ENCODE results near the gene HAP1. TPM values are rescaled to one million over a fixed set of nuclear protein-coding genes. Genes with fewer than 3 reads are reported as not detected.
A peak's percentile ranks its signal among the peaks of the same experiment; 100 is the strongest.

Gene HAP1
- total and polyA plus RNA-seq, 2 of the 8 experiments (the other 6 are each of a cell fraction or from before 2014, with no cell fraction given), result 2.3 to 3.6 TPM

- Histone ChIP-seq H3K9ac (replicated peaks in 1 of 4; ENCODE audit: extremely low read depth in 1 of 4, low read depth in 3 of 4, low read length in 3 of 4) (no peak overlapping the region), H3K4ac (replicated peaks; ENCODE audit: insufficient read length, low read depth, low read length) (no peak overlapping the region), H3K27me3 (replicated peaks in 1 of 4; ENCODE audit: control insufficient read depth in 3 of 4, extremely low read depth in 1 of 4, insufficient read depth in 3 of 4, low read length in 3 of 4) (no peaks in the 10 kb centered on the region; a peak in 1 of 7 replicates), H3K4me3 (ENCODE audit: extremely low read depth in 1 of 4, insufficient read depth in 2 of 4, low read depth in 3 of 4, low read length in 4 of 4) (no peak overlapping the region), H3K9me3 (ENCODE audit: insufficient read depth in 2 of 2, low read depth in 1 of 2, low read length in 1 of 2) (no peaks in the 10 kb centered on the region), H2BK5ac (ENCODE audit: low read depth, low read length) (no peak overlapping the region), H4K91ac (replicated peaks; ENCODE audit: insufficient read length, low read length) (no peak overlapping the region), H3K4me2 (ENCODE audit: insufficient read depth in 1 of 2, low read depth in 2 of 2, low read length in 2 of 2) (no peak overlapping the region), H4K20me1 (replicated peaks in 1 of 2; ENCODE audit: control insufficient read depth in 1 of 2, insufficient read depth in 2 of 2, low read length in 2 of 2) (peaks cover 2 to 6% of the 10 kb centered on the region in 2 experiments), H3K18ac (ENCODE audit: extremely low read depth, low read length) (no peak overlapping the region), H2BK15ac (ENCODE audit: low read length) (peak overlapping the region; percentile 88; the same call in 1 of the 2 replicates), H4K5ac (ENCODE audit: insufficient read length, low read depth, low read length) (no peak overlapping the region), H3K56ac (replicated peaks; ENCODE audit: insufficient read length, low read depth, low read length) (no peak overlapping the region), H2AFZ (ENCODE audit: low read length) (no peak overlapping the region), H3K23me2 (ENCODE audit: low read depth, low read length) (no peaks in the 10 kb centered on the region), H3K79me2 (ENCODE audit: control insufficient read depth in 1 of 2, insufficient read depth in 2 of 2, low read length in 2 of 2) (0 out of 4 replicates have a peak, but pooled peaks cover 0 to under 1% of the 10 kb centered on the region in 2 experiments), H2BK12ac (ENCODE audit: low read depth, low read length) (no peak overlapping the region; the same call in 1 of the 2 replicates), H4K8ac (ENCODE audit: extremely low read depth, insufficient read depth, low read length) (no peak overlapping the region), H3K23ac (ENCODE audit: insufficient read length) (no peak overlapping the region), H3K4me1 (replicated peaks in 1 of 4; ENCODE audit: control insufficient read depth in 3 of 4, insufficient read depth in 4 of 4, low read length in 3 of 4) (peaks cover 0 to 1% (median 0%) of the 10 kb centered on the region in 4 experiments; a peak in 1 of 7 replicates), H3K79me1 (ENCODE audit: low read depth, low read length) (no peaks in the 10 kb centered on the region), H3K36me3 (ENCODE audit: control insufficient read depth in 2 of 4, insufficient read depth in 4 of 4, low read length in 3 of 4) (peaks cover 14 to 32% (median 27%) of the 10 kb centered on the region in 4 experiments), H3K14ac (ENCODE audit: insufficient read length) (no peak overlapping the region), H2BK20ac (ENCODE audit: low read length) (no peak overlapping the region), H2AK5ac (ENCODE audit: low read depth, low read length) (no peak overlapping the region; the same call in 1 of the 2 replicates), H3K27ac (ENCODE audit: low read depth, low read length) (no peak overlapping the region), H2BK120ac (replicated peaks; ENCODE audit: low read depth, low read length) (no peak overlapping the region)
- POLR2A ChIA-PET (ENCODE audit: partially characterized antibody), result interaction anchor here (0.6 to 9.3 kb wide), 10 partner anchors 12 to 1581 kb away, joined by 3 to 378 read pairs (median 4); partner anchors contain the start of genes GAST, HAP1, JUP and KLHL11
- WGBS, 2 experiments (ENCODE audit: extremely low coverage in 1 of 2, insufficient coverage in 1 of 2, insufficient read length in 1 of 2, insufficient replicate concordance in 2 of 2, low coverage in 1 of 2, low lambda C conversion rate in 2 of 2, missing lambda C conversion rate in 1 of 2), result 71% methylated on average over 11 of the region's 11 CpGs; no CpG with 5 or more reads in 1 of the 2 experiments
- CTCF ChIA-PET (ENCODE audit: partially characterized antibody), result interaction anchor here (0.6 to 2.7 kb wide), 33 partner anchors 8 to 840 kb away, joined by 3 to 26 read pairs (median 5); partner anchors contain the start of genes GAST and KRT15
- FAIRE-seq (no peak), DNase-seq (ENCODE audit: low read depth in 1 of 2, low spot score in 2 of 2) (peak in 1 of 2 experiments; percentile 66)
- TF ChIP-seq POU5F1 (IDR thresholded peaks at IDR 0.05; ENCODE audit: low read depth, low read length) (no peak), CTBP2 (IDR thresholded peaks at IDR 0.05; ENCODE audit: borderline replicate concordance, insufficient read depth, insufficient read length, low read length) (no peak), POLR2AphosphoS5 (IDR thresholded peaks at IDR 0.05; ENCODE audit: low read depth, low read length) (no peak), MAFK (IDR thresholded peaks at IDR 0.05; ENCODE audit: low read depth, low read length) (no peak), CTCF (IDR thresholded peaks at IDR 0.05; ENCODE audit: control extremely low read depth in 1 of 3, insufficient read depth in 1 of 3, low read depth in 1 of 3, low read length in 3 of 3) (peak in 2 of 3 experiments; percentile 64 to 85; a peak in 3 of 4 replicates), TBP (IDR thresholded peaks at IDR 0.05; ENCODE audit: low read depth, low read length) (no peak), RAD21 (IDR thresholded peaks at IDR 0.05 in 1 of 2, conservative IDR thresholded peaks at IDR 0.05 in 1 of 2; ENCODE audit: low read depth in 2 of 2, low read length in 2 of 2) (peak; percentile 35 to 51)
Measured at GRCh38 chr17:41695954-41696757, 38.3 kb downstream of the HAP1 start.

Data from H1 (cell line).